ENCODE data around the gene REV3L. TPM values are rescaled to one million over a fixed set of nuclear protein-coding genes. Genes with fewer than 3 reads are reported as not detected.

REV3L gene
- total RNA-seq, 1 donor from 2014 or later = 23.0 TPM

- Mint-ChIP-seq H3K36me3 (ENCODE audit: low read depth, unreplicated experiment) (no peaks in the 10 kb centered on the region), H3K27me3 (ENCODE audit: low read depth, unreplicated experiment) (peaks cover 1% of the 10 kb centered on the region), H3K4me3 (ENCODE audit: unreplicated experiment) (no peak overlapping the region), H3K4me1 (ENCODE audit: low read depth, unreplicated experiment) (peaks cover 6% of the 10 kb centered on the region), H3K9me3 (ENCODE audit: unreplicated experiment) (no peaks in the 10 kb centered on the region), H3K27ac (ENCODE audit: unreplicated experiment) (no peak overlapping the region)
- Histone ChIP-seq H3K27me3 (ENCODE audit: insufficient read depth, low read length) (peaks cover 6% of the 10 kb centered on the region), H3K36me3 (ENCODE audit: insufficient read depth, low read length) (no peaks in the 10 kb centered on the region), H4K20me1 (ENCODE audit: insufficient read depth, low read length) (no peaks in the 10 kb centered on the region), H3K9ac (ENCODE audit: low read length) (no peak overlapping the region), H2AFZ (ENCODE audit: low read depth, low read length) (no peak overlapping the region), H3K27ac (ENCODE audit: low read depth, low read length) (no peak overlapping the region), H3K79me2 (ENCODE audit: insufficient read depth, low read length) (no peaks in the 10 kb centered on the region), H3K4me3 (ENCODE audit: insufficient read depth, low read depth, low read length) (no peak overlapping the region), H3K9me3 (ENCODE audit: insufficient read depth, low read depth, low read length) (no peaks in the 10 kb centered on the region), H3K4me2 (ENCODE audit: low read length) (no peak overlapping the region), H3K4me1 (ENCODE audit: insufficient read depth, low read length) (peaks cover 9% of the 10 kb centered on the region)
- TF ChIP-seq EZH2 (IDR thresholded peaks at IDR 0.05; ENCODE audit: insufficient read depth, low read length) (no peak), CTCF (IDR thresholded peaks at IDR 0.05; ENCODE audit: insufficient read depth, low read depth, low read length) (no peak)
- FAIRE-seq (no peak), DNase-seq (ENCODE audit: low read depth) (no peak)
These were observed 228.8 kb downstream of the REV3L start for GRCh38 chr6:111254004-111254778.

GRCh38 chr6:111252726-111253125 is 230.3 kb downstream of the REV3L start:
- TF ChIP-seq CTCF (IDR thresholded peaks at IDR 0.05; ENCODE audit: insufficient read depth, low read depth, low read length) = no peak
- TF ChIP-seq EZH2 (IDR thresholded peaks at IDR 0.05; ENCODE audit: insufficient read depth, low read length) = no peak
- H3K9me3 ChIP-seq (ENCODE audit: insufficient read depth, low read depth, low read length) = no peaks in the 10 kb centered on the region
- H2AFZ ChIP-seq (ENCODE audit: low read depth, low read length) = no peak overlapping the region
- DNase-seq (ENCODE audit: low read depth) = no peak
- FAIRE-seq = no peak
- H3K79me2 ChIP-seq (ENCODE audit: insufficient read depth, low read length) = no peaks in the 10 kb centered on the region
- no peaks in the 10 kb centered on the region for H3K36me3 ChIP-seq (ENCODE audit: insufficient read depth, low read length)
- Mint-ChIP-seq H3K36me3 (ENCODE audit: low read depth, unreplicated experiment) (no peaks in the 10 kb centered on the region), H3K4me1 (ENCODE audit: low read depth, unreplicated experiment) (no peaks in the 10 kb centered on the region), H3K9me3 (ENCODE audit: unreplicated experiment) (no peaks in the 10 kb centered on the region), H3K27me3 (ENCODE audit: low read depth, unreplicated experiment) (peaks cover 1% of the 10 kb centered on the region), H3K27ac (ENCODE audit: unreplicated experiment) (no peak overlapping the region), H3K4me3 (ENCODE audit: unreplicated experiment) (no peak overlapping the region)
- H3K9ac ChIP-seq (ENCODE audit: low read length) = no peak overlapping the region
- H3K27me3 ChIP-seq (ENCODE audit: insufficient read depth, low read length) = peaks cover 6% of the 10 kb centered on the region
- H3K4me2 ChIP-seq (ENCODE audit: low read length) = no peak overlapping the region
- no peaks in the 10 kb centered on the region for H4K20me1 ChIP-seq (ENCODE audit: insufficient read depth, low read length)
- H3K4me1 ChIP-seq (ENCODE audit: insufficient read depth, low read length) = no peaks in the 10 kb centered on the region
- no peak overlapping the region for H3K4me3 ChIP-seq (ENCODE audit: insufficient read depth, low read depth, low read length)
- H3K27ac ChIP-seq (ENCODE audit: low read depth, low read length) = no peak overlapping the region

GRCh38 chr6:111250791-111251354 is 232.1 kb downstream of the REV3L start:
- TF ChIP-seq EZH2 (IDR thresholded peaks at IDR 0.05; ENCODE audit: insufficient read depth, low read length) (no peak), CTCF (IDR thresholded peaks at IDR 0.05; ENCODE audit: insufficient read depth, low read depth, low read length) (no peak)
- no peaks in the 10 kb centered on the region for H3K9me3 ChIP-seq (ENCODE audit: insufficient read depth, low read depth, low read length)
- no peak overlapping the region for H3K9ac ChIP-seq (ENCODE audit: low read length)
- Mint-ChIP-seq H3K4me3 (ENCODE audit: unreplicated experiment) (no peak overlapping the region), H3K36me3 (ENCODE audit: low read depth, unreplicated experiment) (no peaks in the 10 kb centered on the region), H3K27me3 (ENCODE audit: low read depth, unreplicated experiment) (peaks cover 1% of the 10 kb centered on the region), H3K4me1 (ENCODE audit: low read depth, unreplicated experiment) (no peaks in the 10 kb centered on the region), H3K9me3 (ENCODE audit: unreplicated experiment) (no peaks in the 10 kb centered on the region), H3K27ac (ENCODE audit: unreplicated experiment) (no peak overlapping the region)
- DNase-seq (ENCODE audit: low read depth) (no peak), FAIRE-seq (no peak)
- H3K36me3 ChIP-seq (ENCODE audit: insufficient read depth, low read length) = no peaks in the 10 kb centered on the region
- peaks cover 6% of the 10 kb centered on the region for H3K27me3 ChIP-seq (ENCODE audit: insufficient read depth, low read length)
- no peaks in the 10 kb centered on the region for H3K79me2 ChIP-seq (ENCODE audit: insufficient read depth, low read length)
- H4K20me1 ChIP-seq (ENCODE audit: insufficient read depth, low read length) = no peaks in the 10 kb centered on the region
- H3K4me3 ChIP-seq (ENCODE audit: insufficient read depth, low read depth, low read length) = no peak overlapping the region
- H3K4me1 ChIP-seq (ENCODE audit: insufficient read depth, low read length) = no peaks in the 10 kb centered on the region
- H3K27ac ChIP-seq (ENCODE audit: low read depth, low read length) = no peak overlapping the region
- no peak overlapping the region for H2AFZ ChIP-seq (ENCODE audit: low read depth, low read length)
- H3K4me2 ChIP-seq (ENCODE audit: low read length) = no peak overlapping the region
